HEK293 (cell line): ENCODE data around the gene RPUSD4.

Experiments used
- CTCF ChIA-PET: fragments of 350-600 bp; formaldehyde crosslinking; extraction: SDS; loops from one replicate; lab custom pipeline; 2021; ENCODE audit warnings: antibody characterized with exemption; lab: Yijun Ruan, JAX
- POLR2A ChIA-PET: fragments of 300-600 bp; formaldehyde crosslinking; extraction: SDS; loops from one replicate; lab custom pipeline; 2020; ENCODE audit warnings: antibody characterized with exemption, inconsistent platforms; lab: Yijun Ruan, JAX
- H3K27ac ChIP-seq: fragments of 200-500 bp; sonication (Bioruptor generic); 2 replicates; pipeline ENCODE4 v1.5.1; 2014; ENCODE audit warnings: low read depth, low read length, control low read depth, inconsistent platforms; ENCODE audit errors: extremely low read depth
- H3K36me3 ChIP-seq, 2 experiments: fragments of 200-500 bp in 1 of 2; sonication (Bioruptor generic) in 1 of 2; 1 replicate in 1 of 2; 2 replicates in 1 of 2; pipeline ENCODE4 v1.5.1; 2014 to 2017; ENCODE audit warnings: inconsistent platforms in 2 of 2, low read length in 2 of 2; ENCODE audit not compliant: control insufficient read depth in 2 of 2, insufficient read depth in 1 of 2
- H3K4me1 ChIP-seq: fragments of 200-500 bp; sonication (Bioruptor generic); 2 replicates; pipeline ENCODE4 v1.5.1; 2014; ENCODE audit warnings: mild to moderate bottlenecking, low read length, inconsistent platforms; ENCODE audit not compliant: control insufficient read depth, insufficient read depth
- H3K4me3 ChIP-seq: 2 replicates; pipeline ENCODE4 v1.5.1; 2011; ENCODE audit warnings: low read depth, mild to moderate bottlenecking, control low read depth, low read length, moderate library complexity
- H3K9me3 ChIP-seq: fragments of 200-500 bp; sonication (Bioruptor generic); 2 replicates; pipeline ENCODE4 v1.5.1; 2014; ENCODE audit warnings: low read depth, low read length, inconsistent platforms; ENCODE audit not compliant: control insufficient read depth, insufficient read depth
- CTCF ChIP-seq: fragments of 450-650 bp; formaldehyde crosslinking; IDR thresholded peaks from 2 replicates; pipeline ENCODE4 v1.5.1; 2016; ENCODE audit warnings: missing biosample characterization, missing genetic modification characterization
- GFI1B ChIP-seq: fragments of 450-650 bp; formaldehyde crosslinking; IDR thresholded peaks from 2 replicates; pipeline ENCODE4 v1.5.1; 2016; ENCODE audit warnings: missing biosample characterization, missing genetic modification characterization
- HOXA7 ChIP-seq: sonication (generic); formaldehyde crosslinking; IDR thresholded peaks from 2 replicates; pipeline ENCODE4 v1.8.1; 2022; ENCODE audit warnings: missing genetic modification reagents, borderline replicate concordance
- PRDM4 ChIP-seq: fragments of 450-650 bp; formaldehyde crosslinking; IDR thresholded peaks from 2 replicates; pipeline ENCODE4 v1.5.1; 2017; ENCODE audit warnings: missing biosample characterization, missing genetic modification characterization
- SALL2 ChIP-seq: fragments of 450-650 bp; formaldehyde crosslinking; IDR thresholded peaks from 2 replicates; pipeline ENCODE4 v1.5.0; 2017; ENCODE audit warnings: missing biosample characterization, mild to moderate bottlenecking, missing genetic modification characterization, borderline replicate concordance
- TCF7L2 ChIP-seq: IDR thresholded peaks from 2 replicates; pipeline ENCODE4 v1.6.1; 2011; ENCODE audit warnings: low read depth, mild to moderate bottlenecking, inconsistent platforms, low read length, moderate library complexity, borderline replicate concordance
- ZNF114 ChIP-seq: fragments of 450-650 bp; formaldehyde crosslinking; IDR thresholded peaks from 2 replicates; pipeline ENCODE4 v1.5.0; 2017; ENCODE audit warnings: missing biosample characterization, missing genetic modification characterization
- ZNF202 ChIP-seq: fragments of 450-650 bp; formaldehyde crosslinking; IDR thresholded peaks from 2 replicates; pipeline ENCODE4 v1.5.1; 2016; ENCODE audit warnings: missing biosample characterization, missing genetic modification characterization, borderline replicate concordance
- ZNF214 ChIP-seq: fragments of 450-650 bp; formaldehyde crosslinking; IDR thresholded peaks from 2 replicates; pipeline ENCODE4 v1.5.1; 2017; ENCODE audit warnings: missing biosample characterization, mild to moderate bottlenecking, missing genetic modification characterization, borderline replicate concordance
- ZNF23 ChIP-seq: fragments of 450-650 bp; formaldehyde crosslinking; IDR thresholded peaks from 2 replicates; pipeline ENCODE4 v1.5.1; 2016; ENCODE audit warnings: missing biosample characterization, missing genetic modification characterization, borderline replicate concordance
- ZNF394 ChIP-seq: fragments of 450-650 bp; formaldehyde crosslinking; IDR thresholded peaks from 2 replicates; pipeline ENCODE4 v1.5.1; 2016; ENCODE audit warnings: missing biosample characterization, missing genetic modification characterization, mild to moderate bottlenecking, moderate library complexity, borderline replicate concordance
- ZNF473 ChIP-seq: fragments of 450-650 bp; formaldehyde crosslinking; IDR thresholded peaks from 2 replicates; pipeline ENCODE4 v1.5.1; 2017; ENCODE audit warnings: missing biosample characterization, missing genetic modification characterization
- ZNF514 ChIP-seq: fragments of 450-650 bp; formaldehyde crosslinking; IDR thresholded peaks from 2 replicates; pipeline ENCODE4 v1.5.1; 2016; ENCODE audit warnings: missing biosample characterization, missing genetic modification characterization
- ZNF600 ChIP-seq: fragments of 450-650 bp; formaldehyde crosslinking; IDR thresholded peaks from 2 replicates; pipeline ENCODE4 v1.5.1; 2016; ENCODE audit warnings: missing biosample characterization, missing genetic modification characterization
- ZNF660 ChIP-seq: fragments of 450-650 bp; IDR thresholded peaks from 2 replicates; pipeline ENCODE4 v1.5.1; 2018; ENCODE audit warnings: missing biosample characterization, mild to moderate bottlenecking, missing genetic modification characterization
- ZNF843 ChIP-seq: fragments of 450-650 bp; formaldehyde crosslinking; IDR thresholded peaks from 2 replicates; pipeline ENCODE4 v1.5.1; 2016; ENCODE audit warnings: missing biosample characterization, missing genetic modification characterization
- TF ChIP-seq, protein P1 (sequence below): fragments of 450-650 bp; formaldehyde crosslinking; IDR thresholded peaks from 2 replicates; pipeline ENCODE4 v1.5.1; 2016; ENCODE audit warnings: missing biosample characterization, missing genetic modification characterization
- TF ChIP-seq, protein P2 (sequence below): fragments of 450-650 bp; formaldehyde crosslinking; optimal IDR thresholded peaks from 2 replicates; pipeline ENCODE3; 2016; ENCODE audit warnings: missing biosample characterization, mild to moderate bottlenecking, missing genetic modification characterization

RPUSD4 gene

DNA sequence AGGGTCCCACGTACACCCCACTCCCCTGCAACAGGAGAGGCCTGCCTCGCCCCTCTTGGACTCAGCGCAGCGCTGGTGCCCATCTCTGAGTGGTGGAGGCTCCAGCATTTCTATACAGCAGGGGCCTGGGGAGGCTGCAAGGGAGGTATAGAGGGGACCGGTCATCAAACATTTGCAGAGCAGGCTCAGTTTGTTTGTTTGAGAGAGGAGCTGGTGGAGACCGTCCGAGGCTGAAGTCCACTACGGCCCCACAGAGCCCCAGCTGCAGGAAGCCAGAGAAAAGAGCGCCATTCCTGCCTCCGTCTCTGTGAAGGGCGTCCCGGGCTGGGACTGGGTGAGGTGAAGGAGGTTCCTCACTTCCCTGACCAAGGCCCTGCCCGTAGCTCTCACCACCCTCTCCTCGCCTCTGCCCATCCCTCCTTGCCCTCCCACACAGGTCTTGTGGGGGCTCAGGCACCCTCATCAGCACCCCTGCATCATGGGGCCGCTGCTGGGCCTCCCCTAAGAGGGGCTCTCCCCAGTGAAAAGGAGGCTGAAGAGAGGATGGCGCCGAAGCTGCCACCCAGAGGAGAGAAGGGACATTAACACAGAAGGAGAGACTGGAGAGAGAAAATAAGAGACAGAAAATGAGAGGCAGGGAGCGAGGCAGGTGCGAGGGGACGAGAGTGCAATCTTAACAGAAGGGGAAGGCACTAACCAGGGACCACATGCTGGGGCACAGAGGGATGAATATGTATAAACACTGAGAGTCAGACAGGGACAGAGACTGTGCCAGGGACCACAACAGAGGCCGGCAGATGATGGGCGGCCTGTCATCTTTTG lies 24.5 kb downstream of the RPUSD4 start:
- TF ChIP-seq ZNF114 (tag by site-specific recombination) (no peak), CTCF (tag by site-specific recombination) (peak; percentile 33; the same call in 1 of the 2 replicates)
- ChIA-PET POLR2A (no interaction called here), CTCF (interaction anchor here (0.6 to 2.1 kb wide), 5 partner anchors 71 to 264 kb away, joined by 3 to 9 read pairs (median 3); no protein-coding TSS in a partner anchor)
- H3K36me3 ChIP-seq = peaks cover 0 to 19% of the 10 kb centered on the region in 2 experiments; a peak in 1 of 3 replicates
- no peaks in the 10 kb centered on the region for H3K4me1 ChIP-seq
- no peaks in the 10 kb centered on the region for H3K9me3 ChIP-seq
- H3K27ac ChIP-seq = no peak overlapping the region
- no peak overlapping the region for H3K4me3 ChIP-seq

GRCh38 chr11:126186025-126186698 lies 25.3 kb downstream of the RPUSD4 start:
- no peak overlapping the region for H3K27ac ChIP-seq
- no peak overlapping the region for H3K4me3 ChIP-seq
- TF ChIP-seq ZNF394 (tag by site-specific recombination) (no peak), SALL2 (tag by site-specific recombination) (no peak), ZNF514 (no peak), ZNF202 (tag by site-specific recombination) (no peak), ZNF23 (tag by site-specific recombination) (no peak), PRDM4 (tag by site-specific recombination) (no peak), ZNF214 (tag by site-specific recombination) (no peak), ZNF600 (tag by site-specific recombination) (no peak), GFI1B (no peak), TCF7L2 (no peak), ZNF473 (tag by site-specific recombination) (no peak), ZNF660 (no peak), ZNF843 (no peak), HOXA7 (CRISPR knock-in tag) (no peak)
- TF ChIP-seq, protein P1, sequence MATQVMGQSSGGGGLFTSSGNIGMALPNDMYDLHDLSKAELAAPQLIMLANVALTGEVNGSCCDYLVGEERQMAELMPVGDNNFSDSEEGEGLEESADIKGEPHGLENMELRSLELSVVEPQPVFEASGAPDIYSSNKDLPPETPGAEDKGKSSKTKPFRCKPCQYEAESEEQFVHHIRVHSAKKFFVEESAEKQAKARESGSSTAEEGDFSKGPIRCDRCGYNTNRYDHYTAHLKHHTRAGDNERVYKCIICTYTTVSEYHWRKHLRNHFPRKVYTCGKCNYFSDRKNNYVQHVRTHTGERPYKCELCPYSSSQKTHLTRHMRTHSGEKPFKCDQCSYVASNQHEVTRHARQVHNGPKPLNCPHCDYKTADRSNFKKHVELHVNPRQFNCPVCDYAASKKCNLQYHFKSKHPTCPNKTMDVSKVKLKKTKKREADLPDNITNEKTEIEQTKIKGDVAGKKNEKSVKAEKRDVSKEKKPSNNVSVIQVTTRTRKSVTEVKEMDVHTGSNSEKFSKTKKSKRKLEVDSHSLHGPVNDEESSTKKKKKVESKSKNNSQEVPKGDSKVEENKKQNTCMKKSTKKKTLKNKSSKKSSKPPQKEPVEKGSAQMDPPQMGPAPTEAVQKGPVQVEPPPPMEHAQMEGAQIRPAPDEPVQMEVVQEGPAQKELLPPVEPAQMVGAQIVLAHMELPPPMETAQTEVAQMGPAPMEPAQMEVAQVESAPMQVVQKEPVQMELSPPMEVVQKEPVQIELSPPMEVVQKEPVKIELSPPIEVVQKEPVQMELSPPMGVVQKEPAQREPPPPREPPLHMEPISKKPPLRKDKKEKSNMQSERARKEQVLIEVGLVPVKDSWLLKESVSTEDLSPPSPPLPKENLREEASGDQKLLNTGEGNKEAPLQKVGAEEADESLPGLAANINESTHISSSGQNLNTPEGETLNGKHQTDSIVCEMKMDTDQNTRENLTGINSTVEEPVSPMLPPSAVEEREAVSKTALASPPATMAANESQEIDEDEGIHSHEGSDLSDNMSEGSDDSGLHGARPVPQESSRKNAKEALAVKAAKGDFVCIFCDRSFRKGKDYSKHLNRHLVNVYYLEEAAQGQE (tag by site-specific recombination) = no peak
- TF ChIP-seq, protein P2, sequence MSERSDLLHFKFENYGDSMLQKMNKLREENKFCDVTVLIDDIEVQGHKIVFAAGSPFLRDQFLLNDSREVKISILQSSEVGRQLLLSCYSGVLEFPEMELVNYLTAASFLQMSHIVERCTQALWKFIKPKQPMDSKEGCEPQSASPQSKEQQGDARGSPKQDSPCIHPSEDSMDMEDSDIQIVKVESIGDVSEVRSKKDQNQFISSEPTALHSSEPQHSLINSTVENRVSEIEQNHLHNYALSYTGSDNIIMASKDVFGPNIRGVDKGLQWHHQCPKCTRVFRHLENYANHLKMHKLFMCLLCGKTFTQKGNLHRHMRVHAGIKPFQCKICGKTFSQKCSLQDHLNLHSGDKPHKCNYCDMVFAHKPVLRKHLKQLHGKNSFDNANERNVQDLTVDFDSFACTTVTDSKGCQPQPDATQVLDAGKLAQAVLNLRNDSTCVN (tag by site-specific recombination) = no peak
- TF ChIP-seq, all 188 proteins: peak for 0
- ChIA-PET POLR2A (no interaction called here), CTCF (interaction anchor here (0.6 to 2.1 kb wide), 5 partner anchors 8 to 263 kb away, joined by 3 to 9 read pairs (median 3); no protein-coding TSS in a partner anchor)
- no peaks in the 10 kb centered on the region for H3K9me3 ChIP-seq
- H3K36me3 ChIP-seq = peaks cover 0 to 12% of the 10 kb centered on the region in 2 experiments; a peak in 1 of 3 replicates
- H3K4me1 ChIP-seq = no peaks in the 10 kb centered on the region
